HFF-Myc (cell line): Measurements from ENCODE around the gene EFNB2.

ENCODE experiments used
- DNase-seq: peaks from one replicate; pipeline ENCODE4 v3.0.0-alpha.2; 2011; ENCODE audit warnings: low read depth; ENCODE audit errors: extremely low read depth
- H3K4me3 ChIP-seq: replicated peaks from 2 replicates; pipeline ENCODE4 v1.5.1; 2011; ENCODE audit warnings: low read depth, mild to moderate bottlenecking, control low read depth, low read length
- TF ChIP-seq, protein P1 (sequence below): IDR thresholded peaks from 2 replicates; pipeline ENCODE4 v1.5.1; 2012; ENCODE audit warnings: mild to moderate bottlenecking, low read depth, low read length, control low read depth; ENCODE audit errors: missing control alignments

EFNB2 gene

DNA sequence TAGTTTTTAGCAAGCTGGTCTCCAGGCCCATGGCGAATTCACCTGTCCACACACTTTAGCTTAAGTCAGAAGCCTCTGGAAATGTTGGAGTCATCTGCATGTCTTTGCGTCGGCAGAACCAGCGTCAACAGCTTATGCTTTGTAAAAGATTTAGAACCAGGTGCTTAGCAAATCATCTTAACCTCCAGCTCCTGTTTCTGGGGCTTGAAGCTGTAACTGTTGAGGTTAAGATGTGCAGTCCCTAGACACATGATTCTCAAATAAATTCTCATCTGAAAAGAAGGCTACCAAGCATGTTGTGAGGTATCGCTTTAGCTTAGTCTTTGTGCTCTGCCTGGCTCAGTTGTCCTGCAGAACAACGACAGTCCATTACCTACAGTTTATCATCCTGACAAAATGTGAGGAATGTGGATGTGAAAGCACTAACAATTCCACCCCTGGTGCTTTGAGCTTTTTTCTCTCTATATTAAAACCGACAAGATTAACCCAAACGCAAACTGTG lies 4.4 kb downstream of the EFNB2 start:
- no peak overlapping the region for H3K4me3 ChIP-seq
- no peak for DNase-seq
- TF ChIP-seq, protein P1, sequence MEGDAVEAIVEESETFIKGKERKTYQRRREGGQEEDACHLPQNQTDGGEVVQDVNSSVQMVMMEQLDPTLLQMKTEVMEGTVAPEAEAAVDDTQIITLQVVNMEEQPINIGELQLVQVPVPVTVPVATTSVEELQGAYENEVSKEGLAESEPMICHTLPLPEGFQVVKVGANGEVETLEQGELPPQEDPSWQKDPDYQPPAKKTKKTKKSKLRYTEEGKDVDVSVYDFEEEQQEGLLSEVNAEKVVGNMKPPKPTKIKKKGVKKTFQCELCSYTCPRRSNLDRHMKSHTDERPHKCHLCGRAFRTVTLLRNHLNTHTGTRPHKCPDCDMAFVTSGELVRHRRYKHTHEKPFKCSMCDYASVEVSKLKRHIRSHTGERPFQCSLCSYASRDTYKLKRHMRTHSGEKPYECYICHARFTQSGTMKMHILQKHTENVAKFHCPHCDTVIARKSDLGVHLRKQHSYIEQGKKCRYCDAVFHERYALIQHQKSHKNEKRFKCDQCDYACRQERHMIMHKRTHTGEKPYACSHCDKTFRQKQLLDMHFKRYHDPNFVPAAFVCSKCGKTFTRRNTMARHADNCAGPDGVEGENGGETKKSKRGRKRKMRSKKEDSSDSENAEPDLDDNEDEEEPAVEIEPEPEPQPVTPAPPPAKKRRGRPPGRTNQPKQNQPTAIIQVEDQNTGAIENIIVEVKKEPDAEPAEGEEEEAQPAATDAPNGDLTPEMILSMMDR, result no peak

DNA sequence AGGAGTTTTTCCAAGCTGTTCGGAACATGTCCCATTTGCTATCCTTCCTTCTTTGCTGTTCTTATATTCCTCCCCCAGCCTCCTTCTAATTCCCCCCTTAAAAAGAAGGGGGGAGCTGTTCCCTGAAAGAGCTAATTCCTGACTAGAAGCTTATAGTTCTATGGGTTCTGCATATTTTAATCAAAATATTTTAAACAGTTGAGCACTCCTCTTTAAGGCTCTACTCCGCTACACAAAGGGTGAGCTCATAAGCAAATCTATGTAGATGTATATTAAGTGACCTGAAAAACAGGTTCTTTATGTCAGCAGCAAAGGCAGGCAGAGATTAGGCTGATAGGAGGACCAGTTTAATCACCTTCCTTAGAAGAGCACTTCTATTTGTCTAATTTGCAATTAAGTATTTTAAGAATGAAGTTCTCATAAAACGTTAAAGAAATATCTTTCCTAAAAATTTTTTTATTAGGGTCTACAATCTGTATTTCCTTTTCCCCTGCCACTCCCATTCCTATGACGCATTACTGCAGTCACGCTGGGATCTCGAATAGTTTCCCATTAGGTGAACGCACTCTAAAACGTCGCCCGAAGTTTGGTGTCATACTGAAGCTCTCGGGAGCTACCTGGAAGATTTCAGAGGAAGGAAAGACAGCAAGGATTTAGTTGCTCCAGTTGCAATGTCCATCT lies 5.2 kb downstream of the EFNB2 start:
- H3K4me3 ChIP-seq, result no peak overlapping the region

DNA sequence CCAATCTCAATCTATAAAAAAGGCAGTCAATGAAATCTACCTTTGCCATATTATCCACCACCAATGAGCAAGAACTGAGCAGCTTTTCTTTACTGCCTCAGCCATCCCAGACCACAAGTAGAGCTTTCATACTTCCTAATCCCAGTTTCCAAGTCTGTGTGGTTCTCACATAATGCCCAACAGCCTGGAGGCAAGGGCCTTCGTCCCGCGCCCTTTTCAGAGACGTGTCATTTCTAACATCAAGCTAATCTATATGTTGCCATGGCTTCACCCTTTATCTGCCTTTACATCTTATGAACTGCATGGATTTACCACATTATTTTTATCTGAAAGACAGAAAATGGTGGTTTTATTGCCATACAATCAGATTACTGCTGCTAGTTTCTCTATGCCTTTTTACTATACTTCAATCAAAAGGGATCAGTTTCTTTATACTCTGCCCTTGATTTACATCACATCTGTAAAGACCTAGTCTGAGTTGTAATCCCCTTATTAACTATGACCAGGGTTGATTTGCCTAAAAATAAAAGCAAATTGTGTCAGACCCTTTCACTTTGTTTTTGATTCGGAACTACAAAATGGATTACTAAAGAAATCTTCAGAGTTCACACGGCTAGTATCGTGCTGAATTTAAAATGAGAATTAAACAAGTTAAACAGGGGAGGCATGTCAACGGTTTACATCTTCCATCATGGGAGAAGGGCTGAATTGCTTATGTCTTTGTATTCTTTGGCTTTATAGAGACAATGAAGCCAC lies 5.9 kb downstream of the EFNB2 start:
- TF ChIP-seq, protein P1, result no peak
- H3K4me3 ChIP-seq, result no peak overlapping the region
- DNase-seq, result no peak

More for the DNA sequence above, 5.2 kb downstream of the EFNB2 start:
- no peak for DNase-seq
- TF ChIP-seq, protein P1, result no peak

DNA sequence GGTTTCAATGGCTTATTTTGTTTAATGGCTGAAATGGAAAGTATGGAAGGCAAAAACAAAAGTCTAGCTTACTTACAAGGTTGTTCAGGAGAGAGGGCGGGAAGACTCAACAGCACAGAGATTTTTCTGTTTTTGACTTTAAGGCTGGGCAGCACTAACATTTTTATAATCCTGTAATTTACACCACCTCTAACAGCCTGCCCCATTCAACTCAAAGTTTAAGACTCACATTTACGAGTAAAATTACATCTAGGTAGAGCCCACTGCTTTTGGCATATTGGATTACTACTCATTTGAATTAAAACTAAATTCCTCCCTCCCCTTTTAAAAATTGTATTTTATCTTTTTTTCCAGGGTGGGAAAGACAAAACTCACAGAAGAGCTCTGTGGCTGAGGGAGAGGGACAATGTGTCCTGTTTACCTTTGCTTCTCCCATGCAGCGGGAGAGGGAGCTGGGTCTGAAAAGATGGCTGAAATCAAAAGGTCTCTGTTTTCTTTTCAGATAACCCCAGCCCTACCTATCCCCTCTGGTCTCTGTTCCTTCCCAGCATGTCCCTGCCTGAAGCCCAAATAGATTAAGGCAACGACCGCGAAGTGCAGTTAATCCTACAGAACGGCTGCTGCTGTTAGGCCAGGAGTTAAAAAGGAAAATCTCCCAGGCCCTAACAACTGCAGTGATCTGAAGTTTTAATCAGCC lies 6.6 kb downstream of the EFNB2 start:
- no peak overlapping the region for H3K4me3 ChIP-seq

DNA sequence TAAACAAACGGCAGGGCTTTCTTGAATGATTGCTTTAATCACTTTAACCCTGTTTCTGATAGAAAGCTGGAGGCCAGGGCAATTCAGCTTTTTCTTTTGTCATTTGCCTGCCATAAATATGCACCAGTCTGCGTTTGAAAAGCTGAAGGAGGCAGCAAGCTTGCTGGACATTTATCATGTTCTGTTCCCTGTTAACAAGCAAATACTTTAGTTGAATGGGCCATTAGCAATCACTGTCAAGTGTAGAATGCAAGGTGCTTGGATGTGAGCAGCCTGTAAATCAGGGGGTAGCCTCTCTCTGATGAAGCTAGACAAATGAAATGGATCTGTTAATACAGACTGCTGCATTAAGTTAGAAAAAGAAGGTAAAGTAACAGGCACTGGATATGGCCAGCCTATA lies 7.6 kb downstream of the EFNB2 start:
- TF ChIP-seq, protein P1, result no peak
- no peak for DNase-seq
- H3K4me3 ChIP-seq, result no peak overlapping the region

More for the DNA sequence above, 6.6 kb downstream of the EFNB2 start:
- DNase-seq, result no peak
- TF ChIP-seq, protein P1, result no peak

DNA sequence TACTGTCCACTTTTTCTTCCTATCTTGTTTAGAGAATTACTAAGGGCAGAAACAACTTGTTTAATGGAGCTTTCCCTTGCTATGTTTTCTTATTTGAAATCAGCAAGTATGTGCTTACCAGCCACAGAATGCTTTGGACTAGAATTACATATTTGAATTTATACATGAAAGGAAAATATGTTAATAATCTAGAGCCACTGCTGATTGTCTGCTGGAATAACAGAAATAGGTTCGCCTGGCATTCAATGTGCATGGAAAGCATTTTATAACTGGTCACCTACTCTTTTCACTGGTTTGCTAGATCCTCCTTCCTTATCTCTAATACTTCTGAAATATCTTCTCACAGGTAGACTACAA lies 8.0 kb downstream of the EFNB2 start:
- no peak for DNase-seq
- H3K4me3 ChIP-seq, result no peak overlapping the region
- TF ChIP-seq, protein P1, result no peak
